Suprapubic skin (tissue), 3 donors: ENCODE results near the gene CENPN.

Experiments used
- POLR2A ChIP-seq, 2 donors: fragments of 450-650 bp; IDR thresholded peaks; one replicate each; pipeline ENCODE4 v1.6.1; 2017; ENCODE audit warnings: antibody characterized with exemption in 2 of 2, mild to moderate bottlenecking in 2 of 2, moderate library complexity in 2 of 2
- TF ChIP-seq, protein P1 (sequence below), 2 donors: fragments of 200-600 bp in 1 of 2; fragments of 450-650 bp in 1 of 2; sonication (generic) in 1 of 2; IDR thresholded peaks; one replicate each; pipeline ENCODE4 v1.5.1; 2016 to 2019; ENCODE audit warnings: antibody characterized with exemption in 2 of 2, mild to moderate bottlenecking in 1 of 2, moderate library complexity in 1 of 2

DNA sequence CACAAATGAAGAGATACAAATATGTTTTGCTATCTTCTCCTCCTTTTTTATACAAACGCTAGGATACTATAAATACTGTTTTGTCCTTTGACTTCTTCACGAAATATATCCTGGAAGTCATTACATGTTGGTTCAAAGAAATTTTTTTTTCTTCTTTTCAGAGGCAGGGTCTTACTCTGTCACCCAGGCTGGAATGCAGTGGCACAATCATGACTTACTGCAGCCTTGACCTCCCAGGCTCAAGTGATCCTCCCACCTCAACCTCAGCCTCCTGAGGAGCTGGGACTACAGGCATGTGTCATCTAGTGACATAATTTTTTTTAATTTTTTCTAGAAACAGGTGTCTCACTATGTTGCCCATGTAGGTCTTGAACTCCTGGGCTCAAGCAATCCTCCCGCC is 16.4 kb upstream of the CENPN start:
- TF ChIP-seq, protein P1, sequence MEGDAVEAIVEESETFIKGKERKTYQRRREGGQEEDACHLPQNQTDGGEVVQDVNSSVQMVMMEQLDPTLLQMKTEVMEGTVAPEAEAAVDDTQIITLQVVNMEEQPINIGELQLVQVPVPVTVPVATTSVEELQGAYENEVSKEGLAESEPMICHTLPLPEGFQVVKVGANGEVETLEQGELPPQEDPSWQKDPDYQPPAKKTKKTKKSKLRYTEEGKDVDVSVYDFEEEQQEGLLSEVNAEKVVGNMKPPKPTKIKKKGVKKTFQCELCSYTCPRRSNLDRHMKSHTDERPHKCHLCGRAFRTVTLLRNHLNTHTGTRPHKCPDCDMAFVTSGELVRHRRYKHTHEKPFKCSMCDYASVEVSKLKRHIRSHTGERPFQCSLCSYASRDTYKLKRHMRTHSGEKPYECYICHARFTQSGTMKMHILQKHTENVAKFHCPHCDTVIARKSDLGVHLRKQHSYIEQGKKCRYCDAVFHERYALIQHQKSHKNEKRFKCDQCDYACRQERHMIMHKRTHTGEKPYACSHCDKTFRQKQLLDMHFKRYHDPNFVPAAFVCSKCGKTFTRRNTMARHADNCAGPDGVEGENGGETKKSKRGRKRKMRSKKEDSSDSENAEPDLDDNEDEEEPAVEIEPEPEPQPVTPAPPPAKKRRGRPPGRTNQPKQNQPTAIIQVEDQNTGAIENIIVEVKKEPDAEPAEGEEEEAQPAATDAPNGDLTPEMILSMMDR (IDR thresholded peaks at IDR 0.05): no peak
- TF ChIP-seq POLR2A (IDR thresholded peaks at IDR 0.05): no peak
